HG03432 (cell line): Measurements from ENCODE around the gene EXOC3L4.
"Not testable (repeated sequence)": the region's sequence is repeated elsewhere in the genome, so short reads cannot be mapped to it uniquely, and the experiment has no call there.

ENCODE experiments used
- ATAC-seq: cut with Tn5 transposase; IDR thresholded peaks from one replicate; pipeline ENCODE4 v1.9.1; 2021; ENCODE audit warnings: mild to moderate bottlenecking, moderate library complexity; ENCODE audit not compliant: unreplicated experiment

The EXOC3L4 gene

GRCh38 chr14:103118018-103118662 is 23.6 kb downstream of the EXOC3L4 start:
- ATAC-seq: no peak

GRCh38 chr14:103118663-103119404 is 24.3 kb downstream of the EXOC3L4 start:
- ATAC-seq: no peak

- ATAC-seq: not testable (repeated sequence)
Observed at GRCh38 chr14:103119527-103119926, 25.0 kb downstream of the EXOC3L4 start.

GRCh38 chr14:103121121-103121845 is 26.8 kb downstream of the EXOC3L4 start:
- no peak for ATAC-seq

GRCh38 chr14:103121846-103122584 is 27.5 kb downstream of the EXOC3L4 start:
- ATAC-seq: no peak

- no peak for ATAC-seq
Observed at GRCh38 chr14:103122585-103122946, 28.0 kb downstream of the EXOC3L4 start.

- ATAC-seq: no peak
Observed at GRCh38 chr14:103122947-103123633, 28.6 kb downstream of the EXOC3L4 start, which contains the start of gene TNFAIP2. TNFAIP2 (plus strand) TSS chr14:103123461; CDS start chr14:103126458, 2,997 bp downstream.

- no peak for ATAC-seq
Observed at GRCh38 chr14:103123634-103124500, 29.3 kb downstream of the EXOC3L4 start.

- ATAC-seq: no peak
Observed at GRCh38 chr14:103124501-103125001, 30.0 kb downstream of the EXOC3L4 start.

GRCh38 chr14:103125098-103126070 is 30.9 kb downstream of the EXOC3L4 start:
- ATAC-seq: no peak

- ATAC-seq: no peak
Observed at GRCh38 chr14:103126088-103126872, 31.8 kb downstream of the EXOC3L4 start.

GRCh38 chr14:103126873-103127304 is 32.4 kb downstream of the EXOC3L4 start:
- no peak for ATAC-seq

- ATAC-seq: no peak
Observed at GRCh38 chr14:103127356-103127755, 32.8 kb downstream of the EXOC3L4 start.

GRCh38 chr14:103127861-103128598 is 33.5 kb downstream of the EXOC3L4 start:
- ATAC-seq: no peak

GRCh38 chr14:103128631-103129300 is 34.2 kb downstream of the EXOC3L4 start:
- no peak for ATAC-seq
